GM12875 (cell line): ENCODE measurements around the gene GREB1.

Source experiments
- H3K4me3 ChIP-seq: one replicate; pipeline ENCODE4 v1.5.1; 2011; ENCODE audit warnings: low read depth, low read length, control low read depth
- CTCF ChIP-seq: IDR thresholded peaks from 2 replicates; pipeline ENCODE4 v1.5.1; 2011; ENCODE audit warnings: low read depth, mild to moderate bottlenecking, control low read depth, inconsistent platforms, low read length, moderate library complexity, borderline replicate concordance; ENCODE audit not compliant: insufficient read depth

GREB1 gene

GRCh38 chr2:11581124-11581796 is 47.4 kb downstream of the GREB1 start:
- no peak for TF ChIP-seq CTCF
- no peak overlapping the region for H3K4me3 ChIP-seq

- no peak for TF ChIP-seq CTCF
- H3K4me3 ChIP-seq = no peak overlapping the region
Measured at GRCh38 chr2:11581797-11582611, 48.2 kb downstream of the GREB1 start.

- TF ChIP-seq CTCF = no peak
- no peak overlapping the region for H3K4me3 ChIP-seq
Measured at GRCh38 chr2:11582612-11582861, 48.7 kb downstream of the GREB1 start.

- peak; percentile 83 for TF ChIP-seq CTCF
Measured at GRCh38 chr2:11582862-11583752, 49.3 kb downstream of the GREB1 start.

GRCh38 chr2:11583840-11584524 is 50.1 kb downstream of the GREB1 start:
- no peak overlapping the region for H3K4me3 ChIP-seq
- TF ChIP-seq CTCF = peak; percentile 86

More at GRCh38 chr2:11582862-11583752, 49.3 kb downstream of the GREB1 start:
- no peak overlapping the region for H3K4me3 ChIP-seq

GRCh38 chr2:11584525-11585056 is 50.7 kb downstream of the GREB1 start:
- H3K4me3 ChIP-seq = no peak overlapping the region
- no peak for TF ChIP-seq CTCF
